Measurements from ENCODE around the gene CAST.

Gene CAST

DNA sequence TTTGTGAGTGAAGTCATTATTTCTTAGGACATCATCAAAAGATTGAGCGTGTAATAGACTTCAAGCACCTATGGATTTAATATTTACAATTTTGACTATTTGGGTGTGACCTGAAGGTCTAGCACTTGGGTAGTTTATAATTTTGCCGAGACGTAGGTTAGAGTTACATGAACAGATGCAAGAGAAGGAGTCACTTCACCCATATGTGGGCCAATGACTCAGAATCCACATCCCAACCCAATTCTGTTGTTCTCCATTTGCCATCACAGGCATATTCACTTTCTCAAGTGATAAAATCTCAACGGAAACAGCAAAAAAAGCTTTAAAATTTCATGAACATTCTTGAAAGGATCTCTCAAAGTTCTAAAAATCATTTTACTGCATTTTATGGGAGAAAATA is 157.6 kb downstream of the CAST start:
- Histone ChIP-seq H3K4me3 (no peak overlapping the region), H3K27me3 (no peaks in the 10 kb centered on the region), H3K27ac (no peak overlapping the region), H3K4me1 (peaks cover 38 to 54% (median 47%) of the 10 kb centered on the region in 10 experiments), H3K9me3 (replicated peaks in 1 of 11) (peaks cover 0 to 3% (median 0%) of the 10 kb centered on the region in 11 experiments; a peak in 2 of 22 replicates), H3K4me2 (no peak overlapping the region), H3K36me3 (no peaks in the 10 kb centered on the region), H4K20me1 (no peaks in the 10 kb centered on the region), H3K9ac (no peak overlapping the region)
- TF ChIP-seq Cebpa-rat (IDR thresholded peaks at IDR 0.05): no peak

DNA sequence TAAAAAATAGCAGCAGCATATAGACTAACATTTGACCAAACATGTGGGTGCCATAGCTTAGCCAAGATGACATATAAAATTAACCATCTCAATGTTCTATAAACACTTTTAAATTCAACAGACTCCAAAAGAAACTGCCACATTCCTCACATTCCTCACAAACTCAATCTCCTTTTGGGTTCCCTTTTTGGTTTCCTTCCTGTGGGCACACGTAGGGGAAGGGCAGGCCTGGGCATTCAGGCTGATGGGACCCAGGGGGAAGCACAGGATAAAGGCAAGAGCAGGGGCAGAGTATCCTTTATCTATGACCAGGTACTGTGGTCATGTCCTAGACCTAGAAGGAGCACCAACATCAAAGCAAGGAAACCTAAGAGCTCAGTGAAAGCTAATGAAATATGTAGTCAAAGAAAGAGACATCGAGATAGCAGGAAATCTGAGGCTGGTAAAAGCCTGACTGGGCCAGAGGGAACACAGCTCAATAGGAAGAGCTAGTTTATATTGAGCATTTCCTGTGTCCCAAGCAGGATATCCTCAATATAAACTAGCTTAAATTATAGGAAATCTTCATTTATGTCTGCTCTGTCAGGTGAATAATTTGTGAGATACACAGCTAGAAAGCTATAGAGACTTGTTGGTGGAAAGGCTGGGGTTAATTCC is 159.2 kb downstream of the CAST start:
- no peaks in the 10 kb centered on the region for H3K27me3 ChIP-seq
- no peak overlapping the region for H3K4me3 ChIP-seq
- no peaks in the 10 kb centered on the region for H3K36me3 ChIP-seq
- no peak for TF ChIP-seq Cebpa-rat (IDR thresholded peaks at IDR 0.05)
- no peak overlapping the region for H3K9ac ChIP-seq
- peaks cover 0 to 3% (median 0%) of the 10 kb centered on the region in 11 experiments; a peak in 2 of 22 replicates for H3K9me3 ChIP-seq (replicated peaks in 1 of 11)
- peak overlapping the region; percentile 56 to 76 (median 71) for H3K4me2 ChIP-seq
- peaks cover 33 to 43% (median 40%) of the 10 kb centered on the region in 10 experiments for H3K4me1 ChIP-seq
- H4K20me1 ChIP-seq: no peaks in the 10 kb centered on the region
- peak overlapping the region in 1 of 11 experiments; percentile 18; a peak in 2 of 22 replicates for H3K27ac ChIP-seq

DNA sequence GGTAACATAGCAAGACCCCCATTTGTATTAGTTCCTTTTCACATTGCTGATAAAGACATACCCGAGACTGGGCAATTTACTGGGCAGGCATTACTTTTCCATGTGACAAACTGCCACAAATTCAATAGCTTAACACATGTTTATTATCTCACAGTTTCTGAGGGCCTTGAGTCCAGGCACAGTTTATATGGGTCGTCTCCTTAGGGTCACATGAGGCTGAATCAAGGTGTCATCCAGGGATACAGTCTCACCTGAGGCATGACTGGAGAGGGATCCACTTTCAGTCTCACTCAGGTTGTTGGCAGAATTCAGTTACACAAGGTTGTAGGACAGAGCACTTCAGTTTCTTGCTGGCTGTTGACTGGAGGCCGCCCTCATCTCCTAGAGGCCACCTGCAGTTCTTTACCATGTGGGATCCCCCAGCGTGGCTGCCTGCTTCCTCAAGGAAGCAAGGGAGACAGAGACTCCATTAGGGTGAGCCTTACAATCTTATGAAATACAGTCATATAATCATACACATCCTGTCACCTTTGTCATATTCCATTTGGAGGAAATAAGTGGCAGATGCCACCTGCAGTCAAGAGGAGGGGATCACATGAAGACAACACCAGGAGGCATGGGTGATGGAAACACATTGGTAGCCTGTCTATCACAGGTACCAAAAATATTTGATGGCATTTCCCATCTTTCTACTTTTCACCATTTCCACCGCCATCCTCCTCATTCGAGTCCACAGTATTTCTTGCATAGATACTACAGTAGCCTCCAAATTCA is 160.7 kb downstream of the CAST start:
- H3K9ac ChIP-seq: no peak overlapping the region
- peaks cover 0 to 3% (median 0%) of the 10 kb centered on the region in 11 experiments; a peak in 2 of 22 replicates for H3K9me3 ChIP-seq (replicated peaks in 1 of 11)
- H3K27me3 ChIP-seq: no peaks in the 10 kb centered on the region
- H3K4me2 ChIP-seq: peak overlapping the region in 5 of 11 experiments; percentile 15 to 73 (median 71); a peak in 6 of 22 replicates
- no peaks in the 10 kb centered on the region for H4K20me1 ChIP-seq
- no peak overlapping the region for H3K4me3 ChIP-seq
- no peak for TF ChIP-seq Cebpa-rat (IDR thresholded peaks at IDR 0.05)
- no peaks in the 10 kb centered on the region for H3K36me3 ChIP-seq
- peaks cover 19 to 28% (median 25%) of the 10 kb centered on the region in 10 experiments for H3K4me1 ChIP-seq
- no peak overlapping the region for H3K27ac ChIP-seq

DNA sequence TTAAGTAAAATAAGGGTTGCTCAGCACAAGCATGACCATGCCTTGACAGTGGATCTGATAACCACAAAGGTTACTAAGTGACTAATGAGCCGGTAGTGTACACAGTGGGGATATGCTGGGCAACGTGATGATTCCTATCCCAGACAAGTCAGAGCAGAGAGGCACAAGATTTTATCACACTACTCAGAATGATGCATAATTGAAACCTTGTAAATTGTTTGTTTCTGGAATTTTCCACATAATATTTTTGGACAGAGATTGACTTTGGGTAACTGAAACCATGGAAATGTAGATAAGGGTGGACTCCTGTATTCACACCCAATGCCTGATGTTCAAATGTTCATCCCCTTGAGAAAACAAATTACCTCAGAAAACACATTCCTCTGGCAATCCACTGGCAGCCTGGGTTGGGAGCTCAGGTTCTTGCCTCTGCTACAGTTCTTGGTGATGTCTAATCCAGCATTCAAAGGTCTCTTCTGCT is 161.8 kb downstream of the CAST start:
- no peak for TF ChIP-seq Cebpa-rat (IDR thresholded peaks at IDR 0.05)
- no peak overlapping the region for H3K9ac ChIP-seq
- peaks cover 0 to 3% (median 0%) of the 10 kb centered on the region in 11 experiments; a peak in 2 of 22 replicates for H3K9me3 ChIP-seq (replicated peaks in 1 of 11)
- no peak overlapping the region for H3K4me2 ChIP-seq
- H3K4me1 ChIP-seq: peaks cover 16 to 23% (median 18%) of the 10 kb centered on the region in 10 experiments
- no peaks in the 10 kb centered on the region for H3K36me3 ChIP-seq
- H3K27ac ChIP-seq: no peak overlapping the region
- H3K4me3 ChIP-seq: no peak overlapping the region
- H3K27me3 ChIP-seq: no peaks in the 10 kb centered on the region
- no peaks in the 10 kb centered on the region for H4K20me1 ChIP-seq

Data from BLaER1 treated with 17β-estradiol and CSF1 and Interleukin-3, amounts not matched to agents 10 nM and 100 nM (cell line).